HG03520 (cell line): Measurements from ENCODE around the gene CANT1.
"Not testable (repeated sequence)": the region's sequence is repeated elsewhere in the genome, so short reads cannot be mapped to it uniquely, and the experiment has no call there.

Experiments used
- ATAC-seq: cut with Tn5 transposase; IDR thresholded peaks from one replicate; pipeline ENCODE4 v1.9.1; 2021; ENCODE audit warnings: mild to moderate bottlenecking, moderate library complexity; ENCODE audit not compliant: unreplicated experiment

The CANT1 gene

GRCh38 chr17:78966123-78966813 lies 43.3 kb downstream of the CANT1 start:
- no peak for ATAC-seq

GRCh38 chr17:78965491-78965924 lies 44.1 kb downstream of the CANT1 start:
- ATAC-seq, result no peak

- ATAC-seq, result no peak
Observed at GRCh38 chr17:78963378-78963777, 46.2 kb downstream of the CANT1 start.

GRCh38 chr17:78962984-78963348 lies 46.6 kb downstream of the CANT1 start:
- ATAC-seq, result not testable (repeated sequence)

GRCh38 chr17:78962345-78962983 lies 47.1 kb downstream of the CANT1 start:
- no peak for ATAC-seq

- no peak for ATAC-seq
Observed at GRCh38 chr17:78961571-78961970, 48.0 kb downstream of the CANT1 start.

GRCh38 chr17:78960928-78961327 lies 48.6 kb downstream of the CANT1 start:
- ATAC-seq, result no peak

- ATAC-seq, result no peak
Observed at GRCh38 chr17:78959803-78960202, 49.8 kb downstream of the CANT1 start.

- ATAC-seq, result no peak
Observed at GRCh38 chr17:78958641-78959127, 50.9 kb downstream of the CANT1 start.

GRCh38 chr17:78957128-78957527 lies 52.4 kb downstream of the CANT1 start:
- ATAC-seq, result no peak

GRCh38 chr17:78956254-78956653 lies 53.3 kb downstream of the CANT1 start:
- no peak for ATAC-seq

- ATAC-seq, result no peak
Observed at GRCh38 chr17:78954684-78955083, 54.9 kb downstream of the CANT1 start.

GRCh38 chr17:78953356-78954350 lies 55.9 kb downstream of the CANT1 start:
- no peak for ATAC-seq

GRCh38 chr17:78952706-78953105 lies 56.9 kb downstream of the CANT1 start:
- ATAC-seq, result no peak

- ATAC-seq, result no peak
Observed at GRCh38 chr17:78951967-78952551, 57.5 kb downstream of the CANT1 start.

- ATAC-seq, result no peak
Observed at GRCh38 chr17:78950870-78951269, 58.7 kb downstream of the CANT1 start.

- no peak for ATAC-seq
Observed at GRCh38 chr17:78947235-78948149, 62.1 kb downstream of the CANT1 start.

GRCh38 chr17:78946631-78947030 lies 62.9 kb downstream of the CANT1 start:
- ATAC-seq, result no peak

- ATAC-seq, result no peak
Observed at GRCh38 chr17:78946131-78946530, 63.4 kb downstream of the CANT1 start.

GRCh38 chr17:78945455-78945854 lies 64.1 kb downstream of the CANT1 start:
- not testable (repeated sequence) for ATAC-seq
